Pons (tissue), 1 donor: ENCODE measurements around the gene ARHGAP25.

Experiments used
- DNase-seq: peaks from one replicate; pipeline ENCODE4 v3.0.0-alpha.2; 2016; ENCODE audit warnings: low spot score

ARHGAP25 gene

GRCh38 chr2:68734688-68735525 is at the start of gene ARHGAP25:
Gene ARHGAP25, plus strand, starts transcription at chr2:68734811. Its CDS starts 389 bp downstream, at chr2:68735200.
- DNase-seq = peak; percentile 89

- DNase-seq = no peak
Measured at GRCh38 chr2:68686178-68686577, 48.4 kb upstream of the ARHGAP25 start.

GRCh38 chr2:68687018-68687417 is 47.6 kb upstream of the ARHGAP25 start:
- no peak for DNase-seq

GRCh38 chr2:68689553-68690537 is 44.8 kb upstream of the ARHGAP25 start:
- DNase-seq = peak; percentile 68

GRCh38 chr2:68690851-68691250 is 43.8 kb upstream of the ARHGAP25 start:
- no peak for DNase-seq

GRCh38 chr2:68692511-68692910 is 42.1 kb upstream of the ARHGAP25 start:
- peak; percentile 15 for DNase-seq

GRCh38 chr2:68693951-68694350 is 40.7 kb upstream of the ARHGAP25 start:
- no peak for DNase-seq

- no peak for DNase-seq
Measured at GRCh38 chr2:68695971-68696370, 38.6 kb upstream of the ARHGAP25 start.

GRCh38 chr2:68696554-68696953 is 38.1 kb upstream of the ARHGAP25 start:
- no peak for DNase-seq

GRCh38 chr2:68698567-68699377 is 35.8 kb upstream of the ARHGAP25 start:
- no peak for DNase-seq

GRCh38 chr2:68700560-68700959 is 34.1 kb upstream of the ARHGAP25 start:
- no peak for DNase-seq

GRCh38 chr2:68706637-68707036 is 28.0 kb upstream of the ARHGAP25 start:
- DNase-seq = no peak

- no peak for DNase-seq
Measured at GRCh38 chr2:68708629-68709028, 26.0 kb upstream of the ARHGAP25 start.

GRCh38 chr2:68709421-68709911 is 25.1 kb upstream of the ARHGAP25 start:
- DNase-seq = peak; percentile 63

- no peak for DNase-seq
Measured at GRCh38 chr2:68710336-68710735, 24.3 kb upstream of the ARHGAP25 start.

- DNase-seq = no peak
Measured at GRCh38 chr2:68710756-68711155, 23.9 kb upstream of the ARHGAP25 start.

- DNase-seq = peak; percentile 90
Measured at GRCh38 chr2:68714866-68715265, 19.7 kb upstream of the ARHGAP25 start.

GRCh38 chr2:68715353-68716041 is 19.1 kb upstream of the ARHGAP25 start:
- DNase-seq = no peak

- no peak for DNase-seq
Measured at GRCh38 chr2:68716604-68717304, 17.9 kb upstream of the ARHGAP25 start.

GRCh38 chr2:68717305-68717661 is 17.3 kb upstream of the ARHGAP25 start:
- DNase-seq = no peak
